HG03064 (cell line): ENCODE results near the gene NOTO.

Experiments
- ATAC-seq: cut with Tn5 transposase; IDR thresholded peaks from one replicate; pipeline ENCODE4 v1.9.1; 2021; ENCODE audit warnings: low read depth; ENCODE audit not compliant: unreplicated experiment

The NOTO gene

DNA sequence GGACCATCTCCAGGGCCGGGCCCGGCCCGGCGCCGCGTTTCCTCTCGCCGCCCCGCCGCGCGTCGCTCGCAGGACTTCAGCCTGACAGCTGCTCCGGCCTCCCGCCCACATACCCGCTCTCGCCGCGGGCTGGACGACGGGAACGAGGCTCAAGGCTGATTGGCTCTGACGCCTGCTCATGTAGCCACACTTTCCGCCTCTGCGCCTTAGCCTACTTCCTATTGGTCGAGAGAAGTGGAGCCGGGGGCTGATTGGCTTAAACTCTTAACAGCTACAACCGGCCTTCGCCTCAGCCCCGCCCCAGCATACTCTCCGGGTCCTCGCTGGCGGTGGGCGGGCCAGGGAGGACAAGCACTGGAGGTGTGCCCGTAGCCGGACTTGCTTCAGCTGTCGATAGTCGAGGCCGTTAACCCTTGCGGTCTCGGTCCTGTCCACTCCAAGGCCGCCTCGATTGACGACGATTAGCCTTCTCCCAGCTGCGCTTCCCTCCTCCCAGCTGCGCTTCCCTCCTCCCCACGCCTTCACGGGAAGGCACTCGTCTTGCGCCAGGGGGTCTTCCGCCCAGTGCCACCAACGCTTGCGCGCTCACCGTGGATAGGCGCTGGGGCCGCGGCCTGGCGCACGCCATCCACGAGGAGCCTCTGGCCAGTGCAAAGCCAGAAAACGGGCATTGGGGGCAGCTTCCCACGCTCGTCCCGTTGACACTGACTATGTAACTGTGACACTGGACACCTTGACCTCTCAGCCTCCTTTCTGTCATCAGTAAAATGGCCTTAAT is 31.0 kb downstream of the NOTO start, which contains the start of gene PRADC1:
TSS of gene PRADC1 (minus strand) at position 86 of the 778 bp plus-strand sequence. CDS start at position 7, 79 bp downstream.
- ATAC-seq, result peak; percentile 83

DNA sequence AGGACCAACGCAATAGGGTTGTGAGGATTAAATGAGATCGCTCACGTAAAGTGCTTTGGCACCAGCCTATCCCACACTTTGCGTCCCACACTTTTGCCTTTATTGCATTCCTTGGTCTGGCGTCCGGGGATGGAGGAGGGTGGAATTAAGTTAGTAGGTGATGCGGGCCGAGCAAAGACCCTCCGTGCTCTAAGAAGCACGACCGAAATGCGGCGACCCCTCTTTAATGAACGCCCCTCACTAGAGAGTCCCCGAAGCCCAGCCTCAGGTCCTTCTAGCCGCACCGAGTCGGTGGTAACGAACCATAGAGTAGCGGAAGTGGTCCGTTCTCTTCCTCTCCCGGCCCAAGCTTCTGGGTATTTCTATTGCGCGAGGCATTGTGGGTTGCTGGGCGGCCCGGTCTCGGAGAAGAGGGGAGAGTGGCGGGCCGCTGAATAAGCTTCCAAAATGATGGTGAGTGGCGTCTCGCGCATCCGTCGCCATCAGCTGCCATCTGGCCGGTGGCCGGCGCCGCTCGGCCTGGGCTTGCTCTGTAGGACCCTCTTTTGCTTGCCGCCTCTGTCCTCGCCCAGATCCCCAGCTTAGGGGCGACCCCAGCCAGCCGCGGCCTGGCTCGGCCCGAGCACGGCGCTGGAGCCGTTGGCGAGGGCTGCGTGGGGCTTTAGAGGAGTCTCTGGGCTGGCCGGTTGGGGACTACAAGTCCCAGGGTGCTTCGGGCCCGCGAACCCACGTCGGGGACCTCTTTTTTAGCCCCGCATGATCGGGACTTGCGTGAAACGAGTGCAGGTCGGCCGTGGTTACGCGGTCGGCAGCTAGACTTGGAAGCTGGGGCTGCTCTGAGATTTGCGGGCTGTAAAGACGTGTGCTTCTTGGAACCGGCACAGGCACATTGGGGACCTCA is 31.8 kb downstream of the NOTO start, which contains the start of gene CCT7:
TSS of gene CCT7 (plus strand) at position 377 of the 901 bp plus-strand sequence. CDS start at position 448, 71 bp downstream.
- ATAC-seq, result peak; percentile 60

DNA sequence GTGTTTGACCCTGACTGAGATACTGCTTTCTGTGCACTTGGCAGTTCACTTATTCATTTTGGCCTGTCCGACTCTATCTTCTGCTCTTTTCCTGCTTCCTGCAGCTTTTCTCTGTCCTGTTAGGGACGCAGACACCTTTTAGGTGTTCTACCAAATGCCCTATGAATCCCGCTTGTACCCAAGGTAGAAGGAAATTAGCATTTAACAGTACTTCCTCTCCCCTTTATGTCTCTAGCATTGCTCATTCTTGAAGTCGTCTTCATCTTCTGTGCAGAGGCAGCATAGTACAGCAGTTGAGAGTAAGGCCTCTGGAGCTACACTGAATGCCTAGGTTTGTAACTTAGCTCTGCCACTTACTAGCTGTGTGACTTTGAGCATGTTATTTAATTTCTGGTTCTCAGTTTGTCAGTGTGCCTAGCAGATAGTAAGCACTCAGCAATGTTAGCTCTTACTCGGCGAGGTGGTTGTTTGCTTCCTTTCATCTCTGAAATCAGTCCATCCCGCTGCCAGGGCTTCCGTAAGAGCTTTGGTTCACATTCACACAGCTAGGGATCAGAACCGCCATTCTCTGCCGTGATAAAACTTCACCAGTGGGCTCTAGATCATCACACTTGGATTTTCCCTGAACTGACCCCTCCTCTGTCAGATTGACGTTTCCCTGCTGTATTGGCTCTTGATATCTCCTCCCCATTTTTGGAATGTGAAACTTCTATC is 33.1 kb downstream of the NOTO start:
- ATAC-seq, result no peak

DNA sequence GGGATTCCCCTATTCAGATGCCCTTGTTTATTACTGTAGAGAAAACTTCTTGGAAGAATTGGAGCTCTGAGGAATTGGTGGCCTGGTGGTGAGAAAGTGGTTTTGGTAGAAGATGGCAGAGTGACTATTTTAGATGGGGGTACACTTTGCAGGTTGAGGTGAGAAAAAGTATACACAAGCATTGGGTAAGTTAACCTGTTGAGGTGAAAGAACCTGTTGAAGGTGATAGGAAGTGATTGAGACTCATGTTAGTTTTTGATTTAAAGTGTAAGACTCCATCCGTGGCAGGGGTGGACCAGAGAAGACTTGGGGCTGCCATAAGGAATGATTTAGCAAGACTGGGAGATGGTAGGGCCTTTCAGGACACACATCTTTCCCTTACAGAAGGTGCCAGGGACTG is 34.8 kb downstream of the NOTO start:
- no peak for ATAC-seq

DNA sequence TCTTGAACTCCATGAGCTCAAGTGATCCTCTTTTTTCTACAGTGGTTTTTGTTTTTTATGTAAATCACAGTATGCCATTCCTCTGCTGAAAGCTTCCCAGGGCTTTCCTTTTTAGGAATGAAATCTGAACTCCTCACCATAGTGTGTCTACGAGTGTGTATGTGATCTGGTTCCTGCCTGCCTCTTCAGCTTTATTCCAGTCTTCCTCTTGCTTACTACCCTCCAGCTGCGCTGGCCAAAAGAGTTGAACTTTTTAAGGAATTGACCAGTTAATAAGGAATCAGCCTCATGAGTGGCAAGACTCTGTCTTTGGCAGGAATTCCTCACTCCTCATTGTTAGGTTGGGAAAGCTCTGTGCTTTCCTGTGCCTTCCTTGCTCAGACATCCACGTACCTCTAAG is 35.8 kb downstream of the NOTO start:
- no peak for ATAC-seq

DNA sequence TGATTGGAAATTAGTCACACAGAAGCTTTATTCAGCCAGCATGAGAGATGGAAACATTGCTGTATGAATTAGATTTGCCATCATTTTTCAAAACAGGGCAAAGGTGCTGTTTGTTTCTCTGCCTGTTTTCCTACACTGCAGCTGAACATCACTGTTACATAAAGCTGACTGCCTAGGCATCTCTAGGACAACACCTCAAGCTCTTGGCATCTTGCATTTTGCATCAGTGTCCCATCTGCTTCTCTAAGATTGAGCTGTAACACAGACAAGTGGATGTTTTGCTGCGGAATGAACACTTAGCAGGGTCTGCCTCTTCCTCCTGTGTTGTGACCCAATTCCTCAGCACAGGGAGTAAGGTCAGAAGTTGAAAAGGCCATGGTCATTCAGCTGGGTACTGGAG is 36.6 kb downstream of the NOTO start:
- ATAC-seq, result no peak

DNA sequence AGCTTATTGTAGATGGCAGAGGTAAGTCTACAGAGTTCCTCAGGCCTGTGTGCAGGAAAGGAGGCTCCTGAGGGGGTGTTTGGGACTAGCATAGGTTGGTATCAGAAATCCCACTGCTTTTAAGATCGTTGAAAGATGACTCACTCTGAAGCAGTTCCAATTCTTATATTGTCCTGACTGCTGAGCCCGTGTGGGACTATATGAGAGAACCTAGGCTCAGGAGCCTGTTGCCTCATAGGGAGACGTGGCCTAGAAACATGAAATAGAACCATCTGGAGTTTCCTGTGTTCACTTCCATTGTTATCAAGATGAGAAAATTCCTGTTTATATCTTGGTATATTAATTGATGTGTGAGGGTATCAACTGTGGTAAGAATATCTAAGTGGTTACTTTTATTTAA is 37.4 kb downstream of the NOTO start:
- ATAC-seq, result no peak

DNA sequence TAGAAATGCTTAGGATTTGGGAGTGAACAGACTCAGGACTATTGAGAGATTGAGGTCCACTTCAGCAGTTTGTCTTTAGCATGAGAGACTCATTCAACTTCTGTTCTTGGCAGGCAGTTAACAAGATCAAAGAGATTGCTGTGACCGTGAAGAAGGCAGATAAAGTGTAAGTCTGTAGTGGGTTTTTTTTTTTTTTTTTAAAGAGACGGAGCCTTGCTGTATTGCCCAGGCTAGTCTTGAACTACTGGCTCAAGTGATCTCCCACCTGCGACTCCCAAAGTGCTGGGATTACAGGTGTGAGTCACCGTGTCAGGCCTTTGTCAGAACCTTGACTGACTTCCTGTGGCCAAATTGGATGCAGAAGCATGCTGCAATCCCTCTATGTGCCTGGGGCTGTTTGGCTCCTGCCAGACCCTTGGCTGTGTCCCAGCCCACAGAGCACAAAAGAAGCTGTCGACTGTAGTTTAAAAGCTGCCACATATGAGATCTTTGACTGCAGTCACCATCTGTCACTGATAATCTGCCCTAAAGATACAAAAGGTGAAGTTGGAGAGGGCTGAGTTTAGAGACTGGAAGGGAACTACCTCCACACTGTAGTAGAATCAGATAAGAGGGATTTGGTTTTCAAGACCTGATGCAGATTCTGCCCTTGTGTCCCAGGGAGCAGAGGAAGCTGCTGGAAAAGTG is 41.7 kb downstream of the NOTO start:
- no peak for ATAC-seq

DNA sequence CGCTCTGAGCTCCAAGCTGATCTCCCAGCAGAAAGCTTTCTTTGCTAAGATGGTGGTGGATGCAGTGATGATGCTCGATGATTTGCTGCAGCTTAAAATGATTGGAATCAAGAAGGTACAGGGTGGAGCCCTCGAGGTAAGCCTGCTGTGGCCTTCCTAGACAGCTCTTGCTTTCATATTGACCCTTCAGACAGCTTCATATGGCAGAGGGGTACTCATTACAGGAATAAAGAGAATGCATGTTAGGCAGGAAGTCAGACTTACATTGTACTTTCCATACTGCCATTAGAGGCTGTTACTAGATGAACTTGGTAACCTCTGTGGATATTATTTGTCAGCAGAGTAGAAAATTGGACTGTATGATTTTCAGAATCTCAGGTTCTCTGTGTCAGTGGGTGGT is 42.2 kb downstream of the NOTO start:
- ATAC-seq, result no peak

DNA sequence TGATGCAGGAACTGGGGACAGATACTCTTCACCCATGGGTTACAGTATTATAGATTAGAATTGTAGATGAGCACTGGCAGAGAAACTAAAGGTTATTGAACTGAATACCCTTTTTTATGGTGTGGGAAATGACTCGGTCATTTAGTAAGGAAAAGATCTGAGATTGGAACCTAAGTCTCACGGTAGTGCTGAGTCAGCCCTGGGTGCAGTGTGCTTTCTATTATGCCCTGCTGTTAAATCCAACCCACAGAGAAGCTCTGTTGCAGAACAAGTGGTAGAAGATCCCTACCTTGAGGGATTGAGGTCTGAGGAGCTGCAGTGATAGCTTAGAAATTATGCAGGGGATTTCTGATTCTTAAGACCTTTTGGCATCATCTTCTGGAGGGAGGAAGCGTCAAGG is 44.5 kb downstream of the NOTO start:
- ATAC-seq, result no peak

DNA sequence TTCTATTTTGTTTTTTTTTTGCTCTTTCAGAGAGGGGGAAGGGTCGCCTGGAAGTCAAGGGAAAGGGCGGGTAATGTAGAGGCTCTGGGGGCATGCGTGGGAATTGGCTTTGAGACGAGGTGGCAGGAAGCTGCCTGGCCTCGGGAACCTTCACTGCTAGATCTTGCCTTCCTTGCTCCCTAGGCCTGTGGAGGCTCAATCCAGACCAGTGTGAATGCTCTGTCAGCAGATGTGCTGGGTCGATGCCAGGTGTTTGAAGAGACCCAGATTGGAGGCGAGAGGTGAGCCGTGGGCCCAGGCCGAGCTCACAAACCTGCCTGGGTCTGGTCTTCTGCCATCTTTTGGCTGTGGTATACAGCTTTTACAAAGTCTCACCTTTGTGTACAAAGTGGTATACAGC is 47.3 kb downstream of the NOTO start:
- ATAC-seq, result no peak

DNA sequence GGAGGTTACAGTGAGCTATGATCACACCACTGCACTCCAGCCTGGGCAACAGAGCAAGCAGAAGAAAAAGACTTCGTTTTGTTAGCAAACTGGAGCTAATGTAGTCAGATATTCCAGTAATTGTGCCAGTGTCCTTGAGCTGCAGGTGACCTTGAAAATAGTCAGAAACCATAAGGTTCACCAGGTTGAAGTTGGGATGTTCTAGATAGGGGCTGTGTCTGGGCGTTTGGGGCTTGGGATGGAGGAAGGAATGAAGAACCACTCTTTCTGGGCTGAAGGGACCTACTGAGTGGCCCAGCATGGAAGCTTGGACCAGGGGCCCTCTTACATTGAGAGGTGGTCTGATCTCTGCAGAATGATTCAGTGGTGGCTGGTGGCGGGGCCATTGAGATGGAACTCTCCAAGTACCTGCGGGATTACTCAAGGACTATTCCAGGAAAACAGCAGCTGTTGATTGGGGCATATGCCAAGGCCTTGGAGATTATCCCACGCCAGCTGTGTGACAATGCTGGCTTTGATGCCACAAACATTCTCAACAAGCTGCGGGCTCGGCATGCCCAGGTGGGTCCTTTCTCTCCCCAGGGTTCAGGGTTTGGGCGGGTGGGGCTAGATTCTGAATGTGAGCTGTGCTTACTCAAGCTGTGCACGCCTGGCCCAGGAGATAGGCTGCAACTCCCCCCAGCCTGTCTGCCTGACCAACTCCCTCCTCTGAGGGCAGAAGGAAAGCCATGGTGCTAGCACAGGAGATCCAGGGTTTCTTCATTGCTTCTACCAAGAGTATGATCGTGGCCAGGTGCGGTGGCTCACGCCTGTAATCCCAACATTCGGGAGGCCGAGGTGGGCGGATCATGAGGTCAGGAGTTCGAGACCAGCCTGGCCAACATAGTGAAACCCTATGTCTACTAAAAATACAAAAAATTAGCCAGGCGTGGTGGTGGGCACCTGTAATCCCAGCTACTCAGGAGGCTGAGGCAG is 48.8 kb downstream of the NOTO start:
- ATAC-seq, result no peak

DNA sequence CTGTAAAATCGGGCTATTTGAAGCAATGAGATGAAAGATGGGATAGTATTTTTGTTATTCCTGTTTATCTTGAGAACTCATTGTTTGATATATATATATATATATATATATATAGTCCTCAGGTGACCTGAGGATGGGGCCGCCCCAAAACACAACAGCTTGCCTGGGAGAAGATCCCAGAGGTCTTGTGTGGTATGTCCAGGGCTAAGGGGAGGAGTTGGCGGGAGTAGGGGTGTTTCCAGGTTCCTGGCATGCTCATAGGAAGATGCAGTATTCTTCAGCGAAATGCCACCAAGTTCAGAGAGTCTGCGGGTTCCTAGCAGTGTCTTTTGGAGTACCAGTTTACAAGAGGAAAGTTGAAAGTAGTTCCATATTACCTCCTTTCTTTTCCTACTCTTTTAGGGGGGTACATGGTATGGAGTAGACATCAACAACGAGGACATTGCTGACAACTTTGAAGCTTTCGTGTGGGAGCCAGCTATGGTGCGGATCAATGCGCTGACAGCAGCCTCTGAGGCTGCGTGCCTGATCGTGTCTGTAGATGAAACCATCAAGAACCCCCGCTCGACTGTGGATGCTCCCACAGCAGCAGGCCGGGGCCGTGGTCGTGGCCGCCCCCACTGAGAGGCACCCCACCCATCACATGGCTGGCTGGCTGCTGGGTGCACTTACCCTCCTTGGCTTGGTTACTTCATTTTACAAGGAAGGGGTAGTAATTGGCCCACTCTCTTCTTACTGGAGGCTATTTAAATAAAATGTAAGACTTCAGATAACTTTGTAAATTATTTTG is 50.1 kb downstream of the NOTO start:
- ATAC-seq, result no peak

DNA sequence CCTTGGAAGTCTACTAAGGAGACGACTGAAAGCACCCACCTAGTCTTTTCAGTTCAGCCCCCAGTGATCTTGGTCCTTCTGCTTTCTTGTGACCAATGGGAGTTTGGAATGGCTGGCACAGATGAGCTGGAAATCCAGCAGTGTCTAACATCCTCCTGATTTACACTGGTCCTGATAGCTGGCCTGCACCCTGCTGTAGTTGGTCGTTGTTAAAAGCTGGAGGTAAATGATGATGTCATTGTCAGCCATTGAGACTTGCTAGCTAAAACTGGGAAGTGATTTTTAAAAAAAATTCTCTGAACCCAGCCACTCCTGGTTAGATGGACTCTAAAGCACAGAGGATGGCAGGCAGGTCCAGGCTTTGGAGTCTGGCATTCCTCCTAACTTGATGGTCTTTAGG is 51.0 kb downstream of the NOTO start:
- ATAC-seq, result no peak

DNA sequence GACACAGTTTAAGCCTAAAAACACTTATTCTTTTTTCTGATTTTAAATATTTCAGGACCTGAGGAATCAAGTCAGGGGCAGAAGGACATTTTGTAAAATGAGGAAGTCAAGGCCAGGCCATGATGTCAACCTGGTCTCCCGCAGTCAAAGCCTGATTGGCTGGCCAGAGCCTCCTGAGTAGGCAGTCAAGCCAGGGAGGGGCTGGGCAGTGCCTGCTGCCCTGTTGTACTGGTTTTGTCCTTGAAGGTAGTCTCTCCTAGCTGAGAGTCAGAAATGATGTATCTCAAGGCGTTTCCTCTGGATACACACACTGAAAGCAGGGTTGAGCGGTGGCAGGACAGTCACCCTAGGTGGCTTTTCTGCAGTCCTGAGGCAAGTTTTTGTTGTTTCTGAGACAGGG is 51.5 kb downstream of the NOTO start:
- ATAC-seq, result no peak

DNA sequence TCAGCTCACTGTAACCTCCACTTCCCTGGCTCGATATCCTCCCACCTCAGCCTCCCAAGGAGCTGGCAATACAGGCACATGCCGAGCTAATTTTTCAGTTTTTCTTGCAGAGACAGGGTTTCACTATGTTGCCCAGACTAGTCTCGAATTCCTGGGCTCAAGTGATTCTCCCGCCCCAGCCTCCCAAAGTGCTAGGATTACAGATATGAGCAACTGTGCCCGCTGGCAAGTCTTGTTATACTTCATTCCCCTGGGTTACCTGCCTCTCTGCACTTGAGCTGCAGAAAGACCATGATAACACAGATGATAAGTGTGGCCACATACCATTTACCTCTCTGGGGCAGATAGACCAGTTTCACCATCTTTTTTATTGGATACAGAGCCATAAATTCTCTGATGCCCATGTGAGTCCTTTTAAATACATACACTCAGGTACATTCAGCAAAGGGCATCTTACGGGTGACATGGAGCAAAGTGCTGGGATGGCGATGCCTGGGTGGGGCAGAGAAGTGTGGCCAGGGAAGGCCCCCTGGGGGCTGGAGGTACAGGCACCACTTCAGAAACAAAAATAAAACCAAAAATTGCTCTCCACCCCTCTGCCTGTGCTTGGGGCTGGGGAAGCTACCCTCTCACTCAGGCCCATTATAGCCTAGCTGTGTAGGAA is 52.1 kb downstream of the NOTO start:
- ATAC-seq, result no peak

DNA sequence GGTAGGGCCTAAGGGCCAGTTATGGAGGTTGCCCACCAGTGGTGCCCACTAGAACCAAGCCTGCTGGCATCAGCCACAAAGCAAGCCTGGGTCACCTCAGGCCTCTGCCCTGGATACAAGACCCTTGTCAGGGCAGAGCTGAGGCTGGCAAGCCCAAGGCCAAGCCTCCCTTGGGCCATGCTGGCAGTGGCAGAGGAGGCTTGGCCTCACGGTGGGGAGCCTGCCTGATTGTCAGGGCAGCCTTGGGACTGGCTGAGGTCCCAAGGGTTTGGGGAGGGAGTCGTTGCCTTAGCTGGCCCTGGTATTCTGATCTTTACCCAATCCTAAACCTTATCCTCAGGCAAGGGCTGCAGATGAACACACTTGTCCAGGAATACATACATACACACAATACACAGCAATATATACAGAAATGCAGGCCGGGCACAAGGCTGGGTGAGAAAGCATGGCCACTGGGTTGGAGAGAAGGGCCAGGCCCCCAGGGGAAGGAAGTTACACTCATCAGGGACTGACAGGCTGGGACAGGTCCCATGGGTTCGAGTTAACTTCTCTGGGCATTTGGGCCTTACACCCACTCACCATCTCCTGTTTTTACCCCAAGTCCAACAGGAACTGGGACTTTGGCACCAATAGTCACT is 52.8 kb downstream of the NOTO start:
- no peak for ATAC-seq
